ENCODE results near the gene ZNF423. TPM values are rescaled to one million over a fixed set of nuclear protein-coding genes. Genes with fewer than 3 reads are reported as not detected.
A peak's percentile ranks its signal among the peaks of the same experiment; 100 is the strongest.

ZNF423 gene
- total and polyA plus RNA-seq, 9 of the 15 experiments (the other 6 are each of a cell fraction or from before 2014, with no cell fraction given), result not detected

- Histone ChIP-seq H3K9ac (ENCODE audit: insufficient read depth in 1 of 2, low read depth in 2 of 2, low read length in 2 of 2) (no peak overlapping the region), H3K36me3 (ENCODE audit: control insufficient read depth, insufficient read depth, low read length) (no peaks in the 10 kb centered on the region), H3K9me1 (ENCODE audit: control insufficient read depth, insufficient read depth, low read length) (no peaks in the 10 kb centered on the region), H3K9me3 (replicated peaks; ENCODE audit: control insufficient read depth, insufficient read depth, low read depth, low read length) (no peaks in the 10 kb centered on the region), H3K4me1 (replicated peaks in 1 of 2; ENCODE audit: control insufficient read depth in 2 of 2, insufficient read depth in 2 of 2, low read length in 2 of 2) (no peaks in the 10 kb centered on the region; a peak in 1 of 5 replicates), H2AFZ (ENCODE audit: low read depth, low read length) (no peak overlapping the region), H3K27ac (ENCODE audit: extremely low read depth, low read depth, low read length) (no peak overlapping the region), H4K20me1 (replicated peaks; ENCODE audit: control insufficient read depth, insufficient read depth, low read length) (no peaks in the 10 kb centered on the region), H3K27me3 (ENCODE audit: control insufficient read depth in 2 of 2, insufficient read depth in 2 of 2, low read length in 2 of 2) (peaks cover 7 to 31% of the 10 kb centered on the region in 2 experiments; a peak in 4 of 5 replicates), H3K79me2 (ENCODE audit: control insufficient read depth, insufficient read depth, low read length) (no peaks in the 10 kb centered on the region), H3K4me2 (ENCODE audit: insufficient read depth, low read length) (no peak overlapping the region), H3K4me3 (no peak overlapping the region)
- TF ChIP-seq RREB1 (CRISPR knock-in tag; IDR thresholded peaks at IDR 0.05) (no peak), ZNF3 (CRISPR knock-in tag; IDR thresholded peaks at IDR 0.05) (0 out of 2 replicates have a peak, but pooled peaks have one; percentile 67), NFIX (CRISPR knock-in tag; IDR thresholded peaks at IDR 0.05; ENCODE audit: low read depth) (no peak), ZBED1 (IDR thresholded peaks at IDR 0.05) (no peak)
- WGBS (ENCODE audit: insufficient coverage, low coverage, missing lambda C conversion rate), result 10% methylated on average over 7 of the region's 7 CpGs
- in situ Hi-C loops (cut with MboI), result no loop called here
- no TSS peak for BruUV-seq (replicated peaks)
- DNase-seq (ENCODE audit: extremely low read depth in 1 of 4, low spot score in 3 of 4) (no peak), FAIRE-seq (no peak), ATAC-seq (no peak)
- intact Hi-C loops (cut with micrococcal nuclease), result no loop called here
- ChIA-PET POLR2A (interaction anchor here (1.1 kb wide), 2 partner anchors 10 to 16 kb away, joined by 3 to 4 read pairs; no protein-coding TSS in a partner anchor), CTCF (ENCODE audit: low intra/inter-chr PET ratio) (no interaction called here)
Observed at GRCh38 chr16:49900875-49901274, 45.0 kb upstream of the ZNF423 start.
